Measurements from ENCODE around the gene EDDM3A. TPM values are rescaled to one million over a fixed set of nuclear protein-coding genes. Genes with fewer than 3 reads are reported as not detected.
"Not testable (repeated sequence)": the region's sequence is repeated elsewhere in the genome, so short reads cannot be mapped to it uniquely, and the experiment has no call there.

The EDDM3A gene
- total RNA-seq, 2 donors from 2014 or later, result not detected

GRCh38 chr14:20730891-20731290 is 14.8 kb upstream of the EDDM3A start:
- no peak for DNase-seq (ENCODE audit: low spot score)
- intact Hi-C loops (cut with DNase I), result no loop called here

- intact Hi-C loops (cut with DNase I), result no loop called here
- DNase-seq (ENCODE audit: low spot score), result no peak
Observed at GRCh38 chr14:20732477-20732876, 13.2 kb upstream of the EDDM3A start.

- intact Hi-C loops (cut with DNase I), result no loop called here
- DNase-seq (ENCODE audit: low spot score), result no peak
Observed at GRCh38 chr14:20732979-20733635, 12.6 kb upstream of the EDDM3A start.

GRCh38 chr14:20733684-20734429 is 11.8 kb upstream of the EDDM3A start:
- intact Hi-C loops (cut with DNase I), result no loop called here
- no peak for DNase-seq (ENCODE audit: low spot score)

- intact Hi-C loops (cut with DNase I), result no loop called here
- no peak for DNase-seq (ENCODE audit: low spot score)
Observed at GRCh38 chr14:20734430-20734806, 11.3 kb upstream of the EDDM3A start.

GRCh38 chr14:20738292-20738691 is 7.4 kb upstream of the EDDM3A start:
- DNase-seq (ENCODE audit: low spot score); intact Hi-C loops (cut with DNase I): not testable (repeated sequence)

GRCh38 chr14:20742132-20742531 is 3.6 kb upstream of the EDDM3A start:
- no peak for DNase-seq (ENCODE audit: low spot score)
- intact Hi-C loops (cut with DNase I), result no loop called here

- DNase-seq (ENCODE audit: low spot score), result no peak
- intact Hi-C loops (cut with DNase I), result no loop called here
Observed at GRCh38 chr14:20743556-20743955, 2.1 kb upstream of the EDDM3A start.

- intact Hi-C loops (cut with DNase I), result no loop called here
Observed at GRCh38 chr14:20746566-20746965, 879 bp downstream of the EDDM3A start.

GRCh38 chr14:20748439-20748838 is 2.8 kb downstream of the EDDM3A start:
- DNase-seq (ENCODE audit: low spot score), result no peak
- intact Hi-C loops (cut with DNase I), result no loop called here

More at GRCh38 chr14:20746566-20746965, 879 bp downstream of the EDDM3A start:
- no peak for DNase-seq (ENCODE audit: low spot score)

GRCh38 chr14:20750194-20750593 is 4.5 kb downstream of the EDDM3A start:
- no peak for DNase-seq (ENCODE audit: low spot score)
- intact Hi-C loops (cut with DNase I), result no loop called here

GRCh38 chr14:20751963-20752562 is 6.4 kb downstream of the EDDM3A start:
- intact Hi-C loops (cut with DNase I), result no loop called here
- no peak for DNase-seq (ENCODE audit: low spot score)

GRCh38 chr14:20754308-20754707 is 8.6 kb downstream of the EDDM3A start:
- intact Hi-C loops (cut with DNase I), result no loop called here

GRCh38 chr14:20755037-20755436 is 9.3 kb downstream of the EDDM3A start:
- intact Hi-C loops (cut with DNase I), result no loop called here
- no peak for DNase-seq (ENCODE audit: low spot score)

More at GRCh38 chr14:20754308-20754707, 8.6 kb downstream of the EDDM3A start:
- no peak for DNase-seq (ENCODE audit: low spot score)

- DNase-seq (ENCODE audit: low spot score), result no peak
- intact Hi-C loops (cut with DNase I), result no loop called here
Observed at GRCh38 chr14:20757965-20758364, 12.3 kb downstream of the EDDM3A start.

- intact Hi-C loops (cut with DNase I); DNase-seq (ENCODE audit: low spot score): not testable (repeated sequence)
Observed at GRCh38 chr14:20759465-20759864, 13.8 kb downstream of the EDDM3A start.

GRCh38 chr14:20760950-20761349 is 15.3 kb downstream of the EDDM3A start:
- intact Hi-C loops (cut with DNase I), result no loop called here
- no peak for DNase-seq (ENCODE audit: low spot score)

GRCh38 chr14:20768593-20768892 is 22.9 kb downstream of the EDDM3A start:
- DNase-seq (ENCODE audit: low spot score), result no peak
- intact Hi-C loops (cut with DNase I), result no loop called here

GRCh38 chr14:20769421-20769820 is 23.7 kb downstream of the EDDM3A start:
- intact Hi-C loops (cut with DNase I), result no loop called here
- no peak for DNase-seq (ENCODE audit: low spot score)

GRCh38 chr14:20772650-20773049 is 27.0 kb downstream of the EDDM3A start:
- DNase-seq (ENCODE audit: low spot score), result no peak
- intact Hi-C loops (cut with DNase I), result no loop called here

Measured in posterior vena cava (tissue), 2 donors.